IMR-90 (cell line): ENCODE data around the gene TAS2R3.

Experiments used
- CEBPB ChIP-seq: IDR thresholded peaks from 2 replicates; pipeline ENCODE4 v1.6.1; 2012; ENCODE audit warnings: low read depth, low read length, improper control_type of control experiment
- CTCF ChIP-seq: conservative IDR thresholded peaks from 2 replicates; pipeline ENCODE4 v1.5.1; 2012; ENCODE audit warnings: mild to moderate bottlenecking, low read depth, low read length, improper control_type of control experiment
- POLR2A ChIP-seq: IDR thresholded peaks from 2 replicates; pipeline ENCODE4 v1.6.1; 2012; ENCODE audit warnings: mild to moderate bottlenecking, low read depth, low read length
- RCOR1 ChIP-seq: IDR thresholded peaks from 2 replicates; pipeline ENCODE4 v1.6.1; 2012; ENCODE audit warnings: mild to moderate bottlenecking, low read length, improper control_type of control experiment; ENCODE audit not compliant: insufficient replicate concordance
- RFX5 ChIP-seq: IDR thresholded peaks from 2 replicates; pipeline ENCODE4 v1.8.0; 2012; ENCODE audit warnings: low read depth, mild to moderate bottlenecking, low read length, moderate library complexity
- SMC3 ChIP-seq: fragments of 150-350 bp; IDR thresholded peaks from 2 replicates; pipeline ENCODE4 v1.6.1; 2016; ENCODE audit warnings: low read depth, mild to moderate bottlenecking, antibody characterized with exemption, low read length, moderate library complexity

GRCh38 chr7:141754939-141755338 lies 9.0 kb upstream of the TAS2R3 start:
- TF ChIP-seq SMC3 (no peak), RFX5 (no peak), CEBPB (no peak), CTCF (peak; percentile 38), POLR2A (no peak), RCOR1 (no peak)
